Measurements from ENCODE around the gene RFX1.

GRCh38 chr19:13972368-13973155 lies 33.6 kb downstream of the RFX1 start:
- TF ChIP-seq CTCF (conservative IDR thresholded peaks at IDR 0.05): no peak
- TF ChIP-seq ZFX (IDR thresholded peaks at IDR 0.05): no peak
